Omental fat pad (tissue), 4 donors: ENCODE measurements around the gene GPR162. TPM values are rescaled to one million over a fixed set of nuclear protein-coding genes. Genes with fewer than 3 reads are reported as not detected.

Experiments used
- ATAC-seq: fragments of 150-250 bp; one replicate; pipeline ENCODE4 v1.9.1; 2016; ENCODE audit warnings: mild to moderate bottlenecking, moderate library complexity; ENCODE audit not compliant: low FRiP score
- DNase-seq: peaks from one replicate; pipeline ENCODE4 v3.0.0-alpha.2; 2019; ENCODE audit warnings: low spot score
- total RNA-seq, 4 donors: library from RNA; depleted of rRNA; stranded (reverse); fragments of >200 nt; gene quantifications; one replicate each; pipeline ENCODE4 v1.1.0, GENCODE V29; 2016
- TF ChIP-seq, protein P1 (sequence below), 3 donors: fragments of 450-650 bp; IDR thresholded peaks; one replicate each; pipeline ENCODE4 v1.5.1; 2016 to 2017; ENCODE audit warnings: antibody characterized with exemption in 3 of 3, mild to moderate bottlenecking in 3 of 3, moderate library complexity in 2 of 3

The GPR162 gene
- total RNA-seq, 4 donors from 2014 or later = 2.8 to 6.7 (median 2.9) TPM

DNA sequence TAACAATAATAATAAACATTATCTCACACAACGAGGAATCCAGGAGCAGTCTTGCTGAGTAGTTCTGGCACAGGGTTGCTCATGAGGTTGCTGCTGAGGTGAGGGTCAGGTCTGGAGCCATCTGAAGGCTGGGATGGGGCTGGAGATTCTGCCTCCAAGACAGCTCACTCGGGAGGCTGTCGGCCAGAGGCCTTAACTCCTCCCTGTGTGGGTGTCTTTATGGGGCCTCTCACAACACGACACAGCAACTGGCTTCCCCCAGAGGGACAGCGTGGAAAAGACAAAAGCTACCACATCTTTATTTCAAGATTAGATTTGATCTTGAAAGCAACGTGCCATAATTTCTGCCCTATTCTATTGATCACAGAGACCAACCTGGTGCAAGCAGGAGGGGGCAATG lies 39.5 kb upstream of the GPR162 start:
- no peak for DNase-seq
- TF ChIP-seq, protein P1, sequence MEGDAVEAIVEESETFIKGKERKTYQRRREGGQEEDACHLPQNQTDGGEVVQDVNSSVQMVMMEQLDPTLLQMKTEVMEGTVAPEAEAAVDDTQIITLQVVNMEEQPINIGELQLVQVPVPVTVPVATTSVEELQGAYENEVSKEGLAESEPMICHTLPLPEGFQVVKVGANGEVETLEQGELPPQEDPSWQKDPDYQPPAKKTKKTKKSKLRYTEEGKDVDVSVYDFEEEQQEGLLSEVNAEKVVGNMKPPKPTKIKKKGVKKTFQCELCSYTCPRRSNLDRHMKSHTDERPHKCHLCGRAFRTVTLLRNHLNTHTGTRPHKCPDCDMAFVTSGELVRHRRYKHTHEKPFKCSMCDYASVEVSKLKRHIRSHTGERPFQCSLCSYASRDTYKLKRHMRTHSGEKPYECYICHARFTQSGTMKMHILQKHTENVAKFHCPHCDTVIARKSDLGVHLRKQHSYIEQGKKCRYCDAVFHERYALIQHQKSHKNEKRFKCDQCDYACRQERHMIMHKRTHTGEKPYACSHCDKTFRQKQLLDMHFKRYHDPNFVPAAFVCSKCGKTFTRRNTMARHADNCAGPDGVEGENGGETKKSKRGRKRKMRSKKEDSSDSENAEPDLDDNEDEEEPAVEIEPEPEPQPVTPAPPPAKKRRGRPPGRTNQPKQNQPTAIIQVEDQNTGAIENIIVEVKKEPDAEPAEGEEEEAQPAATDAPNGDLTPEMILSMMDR (IDR thresholded peaks at IDR 0.05) = no peak
- no peak for ATAC-seq

- TF ChIP-seq, protein P1 (IDR thresholded peaks at IDR 0.05) = no peak
- no peak for ATAC-seq
- no peak for DNase-seq
Measured at GRCh38 chr12:6782850-6783566, 38.6 kb upstream of the GPR162 start.

- ATAC-seq (no peak), DNase-seq (no peak)
- TF ChIP-seq, protein P1 (IDR thresholded peaks at IDR 0.05) = no peak
Measured at GRCh38 chr12:6783828-6784227, 37.8 kb upstream of the GPR162 start.

DNA sequence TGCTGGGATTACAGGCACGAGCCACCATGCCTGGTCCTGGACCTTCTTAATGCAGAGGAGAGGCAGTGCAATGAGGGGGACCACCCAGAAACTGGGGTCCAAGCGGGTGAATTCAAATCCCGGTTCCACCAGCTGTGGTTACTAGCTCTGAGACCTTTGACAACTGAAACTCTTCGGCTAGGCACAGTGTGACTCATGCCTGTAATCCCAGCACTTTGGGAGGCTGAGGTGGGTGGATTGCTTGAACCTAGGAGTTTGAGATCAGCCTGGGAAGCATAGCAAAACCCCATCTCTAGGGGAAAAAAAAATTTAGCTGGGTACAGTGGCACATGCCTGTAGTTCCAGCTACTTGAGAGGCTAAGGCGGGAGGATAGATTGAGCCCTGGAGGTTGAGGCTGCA lies 37.3 kb upstream of the GPR162 start:
- TF ChIP-seq, protein P1 (IDR thresholded peaks at IDR 0.05) = no peak
- ATAC-seq (no peak), DNase-seq (no peak)

DNA sequence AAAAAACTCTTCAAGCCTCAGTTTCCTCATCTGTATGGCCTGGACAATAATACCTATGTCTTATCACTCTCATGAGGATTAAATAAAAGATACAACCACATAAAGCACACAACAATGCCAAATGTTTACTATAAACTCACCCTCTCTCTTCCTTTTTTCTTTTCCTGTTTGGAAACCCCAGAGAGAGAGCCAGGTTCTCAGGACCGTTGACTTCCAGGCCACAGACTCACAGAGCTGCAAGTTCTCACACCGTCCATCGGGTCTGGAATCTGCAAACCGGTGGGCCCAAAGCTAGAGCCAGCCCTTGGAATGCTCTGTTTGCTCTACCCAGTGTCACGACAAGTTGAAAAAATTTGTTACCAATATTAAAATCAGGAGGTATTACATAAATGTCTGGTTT lies 36.9 kb upstream of the GPR162 start:
- ATAC-seq = no peak
- TF ChIP-seq, protein P1 (IDR thresholded peaks at IDR 0.05) = no peak
- no peak for DNase-seq

- no peak for DNase-seq
- TF ChIP-seq, protein P1 (IDR thresholded peaks at IDR 0.05) = no peak
- ATAC-seq = no peak
Measured at GRCh38 chr12:6786416-6787094, 35.1 kb upstream of the GPR162 start.

DNA sequence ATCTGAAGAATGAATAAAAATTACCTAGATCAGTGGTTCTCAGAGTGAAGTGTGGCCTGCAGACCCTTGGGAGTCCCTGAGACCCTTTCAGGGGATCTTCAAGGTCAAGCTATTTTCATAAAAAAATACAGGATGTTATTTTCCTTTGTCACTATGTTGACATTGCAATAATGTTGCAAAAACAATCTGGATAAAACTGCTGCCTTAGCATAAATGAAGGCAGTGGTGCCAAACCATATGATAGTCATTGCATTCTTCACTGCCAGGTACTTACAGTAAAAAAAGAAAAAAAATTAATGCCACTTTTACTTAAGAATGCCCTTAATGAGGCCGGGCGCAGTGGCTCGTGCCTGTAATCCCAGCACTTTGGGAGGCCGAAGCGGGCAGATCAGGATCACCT lies 34.3 kb upstream of the GPR162 start:
- DNase-seq = no peak
- ATAC-seq = no peak
- TF ChIP-seq, protein P1 (IDR thresholded peaks at IDR 0.05) = no peak
